Tibial nerve (tissue), 3 donors: ENCODE data around the gene ARSG.

Experiments used
- CTCF ChIP-seq, 5 experiments: fragments of 200-600 bp in 3 of 5; fragments of 450-650 bp in 2 of 5; sonication (generic) in 3 of 5; IDR thresholded peaks; one replicate each; pipeline ENCODE4 v1.5.1; 2016 to 2019; ENCODE audit warnings: antibody characterized with exemption in 5 of 5, mild to moderate bottlenecking in 3 of 5, moderate library complexity in 2 of 5
- POLR2A ChIP-seq, 2 donors: fragments of 450-650 bp; IDR thresholded peaks; one replicate each; pipeline ENCODE4 v1.6.1; 2017; ENCODE audit warnings: antibody characterized with exemption in 2 of 2, mild to moderate bottlenecking in 2 of 2, moderate library complexity in 2 of 2

DNA sequence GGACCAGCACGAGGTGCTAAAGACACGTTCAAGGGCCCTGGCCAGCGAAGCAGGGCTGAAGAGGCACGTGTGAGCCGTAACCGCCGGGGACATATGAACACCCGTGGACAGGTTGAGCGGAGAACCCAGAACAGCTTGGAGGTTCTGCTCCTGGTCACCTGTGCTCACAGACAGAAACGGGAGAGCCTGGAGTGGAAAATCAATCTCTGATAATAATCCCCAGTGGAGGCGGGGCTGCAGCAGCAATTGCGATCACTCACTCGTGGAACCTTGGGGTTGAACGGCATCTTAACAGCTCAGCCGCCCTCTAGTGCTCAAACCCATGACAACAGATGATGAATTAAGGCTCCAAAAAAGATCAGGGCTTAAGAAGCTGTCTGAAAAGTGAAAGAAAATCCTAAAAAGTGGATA, 140.4 kb downstream of the ARSG start:
- TF ChIP-seq POLR2A (IDR thresholded peaks at IDR 0.05) = no peak
- no peak for TF ChIP-seq CTCF (IDR thresholded peaks at IDR 0.05)
